GM12878 (cell line): ENCODE results near the gene CTIF. TPM values are rescaled to one million over a fixed set of nuclear protein-coding genes. Genes with fewer than 3 reads are reported as not detected.
A peak's percentile ranks its signal among the peaks of the same experiment; 100 is the strongest.

Experiments
- ATF2 ChIP-seq: IDR thresholded peaks from 2 replicates; pipeline ENCODE4 v1.6.1; 2012; ENCODE audit warnings: low read length, inconsistent platforms
- BACH1 ChIP-seq: fragments of 450-650 bp; IDR thresholded peaks from 2 replicates; pipeline ENCODE4 v1.6.1; 2017; ENCODE audit warnings: mild to moderate bottlenecking, borderline replicate concordance
- CEBPB ChIP-seq, 2 experiments: fragments of 150-350 bp in 1 of 2; IDR thresholded peaks; 2 replicates each; pipeline ENCODE4 v1.6.1; 2012 to 2014; ENCODE audit warnings: low read depth in 2 of 2, low read length in 2 of 2, borderline replicate concordance in 1 of 2, inconsistent platforms in 1 of 2
- EGR1 ChIP-seq, 2 experiments: IDR thresholded peaks; 1 replicate in 1 of 2; 2 replicates in 1 of 2; pipeline ENCODE4 v1.6.1; 2011 to 2012; ENCODE audit warnings: low read depth in 2 of 2, low read length in 2 of 2, borderline replicate concordance in 1 of 2, mild to moderate bottlenecking in 1 of 2, moderate library complexity in 1 of 2
- EP300 ChIP-seq, 2 experiments: fragments of 150-350 bp in 1 of 2; IDR thresholded peaks; 2 replicates each; pipeline ENCODE4 v1.6.1; 2011 to 2012; ENCODE audit warnings: low read depth in 2 of 2, low read length in 2 of 2, borderline replicate concordance in 1 of 2, improper control_type of control experiment in 1 of 2, inconsistent platforms in 1 of 2; ENCODE audit not compliant: control insufficient read depth in 1 of 2
- HDAC2 ChIP-seq: fragments of 200-600 bp; sonication (generic); IDR thresholded peaks from 2 replicates; pipeline ENCODE4 v1.6.1; 2017
- IRF5 ChIP-seq: fragments of 450-650 bp; IDR thresholded peaks from 2 replicates; pipeline ENCODE4 v1.6.1; 2017; ENCODE audit warnings: borderline replicate concordance
- NBN ChIP-seq: fragments of 450-650 bp; IDR thresholded peaks from 2 replicates; pipeline ENCODE4 v1.6.1; 2016
- PBX3 ChIP-seq: IDR thresholded peaks from 2 replicates; pipeline ENCODE4 v1.6.1; 2011; ENCODE audit warnings: mild to moderate bottlenecking, low read depth, low read length, moderate library complexity; ENCODE audit not compliant: insufficient replicate concordance
- RAD21 ChIP-seq: IDR thresholded peaks from 2 replicates; pipeline ENCODE4 v1.6.1; 2011; ENCODE audit warnings: mild to moderate bottlenecking, low read depth, low read length, moderate library complexity; ENCODE audit not compliant: insufficient read depth
- RB1 ChIP-seq: fragments of 450-650 bp; formaldehyde crosslinking; IDR thresholded peaks from 2 replicates; pipeline ENCODE4 v1.6.1; 2017; ENCODE audit warnings: mild to moderate bottlenecking, borderline replicate concordance
- RBBP5 ChIP-seq: fragments of 200-600 bp; sonication (generic); conservative IDR thresholded peaks from 2 replicates; pipeline ENCODE4 v1.6.1; 2016
- RUNX3 ChIP-seq: IDR thresholded peaks from 2 replicates; pipeline ENCODE4 v1.6.1; 2012; ENCODE audit warnings: low read length, inconsistent platforms
- SUZ12 ChIP-seq: fragments of 200-600 bp; sonication (generic); IDR thresholded peaks from one replicate; pipeline ENCODE4 v1.6.1; 2018; ENCODE audit warnings: antibody characterized with exemption, mild to moderate bottlenecking; ENCODE audit not compliant: unreplicated experiment
- ZSCAN29 ChIP-seq: fragments of 450-650 bp; IDR thresholded peaks from 2 replicates; pipeline ENCODE4 v1.6.1; 2017; ENCODE audit warnings: mild to moderate bottlenecking, moderate library complexity
- polyA plus RNA-seq, 11 experiments: library from polyadenylated mRNA; depleted of rRNA in 4 of 11; unstranded in 6 of 11; stranded (reverse) in 5 of 11; fragments of >200 nt; fragmentation: Nextera tagmentation in 4 of 11; fragmentation: Illumina TruSeq in 1 of 11; extraction: Ambion mirVana in 4 of 11; extraction: Trizol in 1 of 11; gene quantifications; 1 replicate in 1 of 11; 2 replicates in 10 of 11; pipeline versions ENCODE4 v1.2.1 to v1.2.3, GENCODE V29; 2011 to 2016; ENCODE audit warnings: inconsistent platforms in 2 of 11, missing spikeins in 2 of 11, low read depth in 1 of 11
- total RNA-seq, 4 experiments: library from RNA; depleted of rRNA in 3 of 4; stranded (reverse); fragments of >200 nt in 3 of 4; fragmentation: Illumina TruSeq in 1 of 4; extraction: Trizol in 1 of 4; gene quantifications; 2 replicates each; pipeline versions ENCODE4 v1.2.1 to v1.2.3, GENCODE V29; 2013 to 2021
- TF ChIP-seq, protein P1 (sequence below): IDR thresholded peaks from 2 replicates; pipeline ENCODE4 v1.6.1; 2012; ENCODE audit warnings: low read depth, low read length, improper control_type of control experiment
- TF ChIP-seq, protein P2 (sequence below): IDR thresholded peaks from 2 replicates; pipeline ENCODE4 v1.6.1; 2012; ENCODE audit warnings: improper control_type of control experiment, low read depth, low read length; ENCODE audit not compliant: insufficient replicate concordance

Gene CTIF
- total and polyA plus RNA-seq, 10 of the 15 experiments (the other 5 are each of a cell fraction or from before 2014, with no cell fraction given) = 0.06 to 11.6 (median 2.5) TPM

GRCh38 chr18:48800876-48801727 lies 262.3 kb downstream of the CTIF start (continued):
- no peak for TF ChIP-seq IRF5
- TF ChIP-seq CEBPB (IDR thresholded peaks at IDR 0.05; ENCODE audit: borderline replicate concordance in 1 of 2, low read depth in 2 of 2, low read length in 2 of 2) = peak in 1 of 2 experiments; percentile 91; a peak in 1 of 4 replicates
- no peak for TF ChIP-seq PBX3
- peak; percentile 98 for TF ChIP-seq ATF2
- peak in 1 of 2 experiments; percentile 59; a peak in 1 of 3 replicates for TF ChIP-seq EGR1 (IDR thresholded peaks at IDR 0.05; ENCODE audit: borderline replicate concordance in 1 of 2, low read depth in 2 of 2, low read length in 2 of 2)
- TF ChIP-seq RUNX3 = peak; percentile 95
- TF ChIP-seq NBN = 0 out of 2 replicates have a peak, but pooled peaks have one; percentile 85
- TF ChIP-seq, protein P1, sequence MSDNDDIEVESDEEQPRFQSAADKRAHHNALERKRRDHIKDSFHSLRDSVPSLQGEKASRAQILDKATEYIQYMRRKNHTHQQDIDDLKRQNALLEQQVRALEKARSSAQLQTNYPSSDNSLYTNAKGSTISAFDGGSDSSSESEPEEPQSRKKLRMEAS = no peak
- TF ChIP-seq EP300 (IDR thresholded peaks at IDR 0.05; ENCODE audit: borderline replicate concordance in 1 of 2, control insufficient read depth in 1 of 2, low read depth in 2 of 2, low read length in 2 of 2) = peak; percentile 87 to 93
- TF ChIP-seq RBBP5 = peak; percentile 92; the same call in 1 of the 2 replicates
- TF ChIP-seq SUZ12 = no peak
- no peak for TF ChIP-seq HDAC2
- TF ChIP-seq BACH1 = no peak
- TF ChIP-seq RAD21 = no peak
- TF ChIP-seq ZSCAN29 = 0 out of 2 replicates have a peak, but pooled peaks have one; percentile 49
- TF ChIP-seq, protein P2, sequence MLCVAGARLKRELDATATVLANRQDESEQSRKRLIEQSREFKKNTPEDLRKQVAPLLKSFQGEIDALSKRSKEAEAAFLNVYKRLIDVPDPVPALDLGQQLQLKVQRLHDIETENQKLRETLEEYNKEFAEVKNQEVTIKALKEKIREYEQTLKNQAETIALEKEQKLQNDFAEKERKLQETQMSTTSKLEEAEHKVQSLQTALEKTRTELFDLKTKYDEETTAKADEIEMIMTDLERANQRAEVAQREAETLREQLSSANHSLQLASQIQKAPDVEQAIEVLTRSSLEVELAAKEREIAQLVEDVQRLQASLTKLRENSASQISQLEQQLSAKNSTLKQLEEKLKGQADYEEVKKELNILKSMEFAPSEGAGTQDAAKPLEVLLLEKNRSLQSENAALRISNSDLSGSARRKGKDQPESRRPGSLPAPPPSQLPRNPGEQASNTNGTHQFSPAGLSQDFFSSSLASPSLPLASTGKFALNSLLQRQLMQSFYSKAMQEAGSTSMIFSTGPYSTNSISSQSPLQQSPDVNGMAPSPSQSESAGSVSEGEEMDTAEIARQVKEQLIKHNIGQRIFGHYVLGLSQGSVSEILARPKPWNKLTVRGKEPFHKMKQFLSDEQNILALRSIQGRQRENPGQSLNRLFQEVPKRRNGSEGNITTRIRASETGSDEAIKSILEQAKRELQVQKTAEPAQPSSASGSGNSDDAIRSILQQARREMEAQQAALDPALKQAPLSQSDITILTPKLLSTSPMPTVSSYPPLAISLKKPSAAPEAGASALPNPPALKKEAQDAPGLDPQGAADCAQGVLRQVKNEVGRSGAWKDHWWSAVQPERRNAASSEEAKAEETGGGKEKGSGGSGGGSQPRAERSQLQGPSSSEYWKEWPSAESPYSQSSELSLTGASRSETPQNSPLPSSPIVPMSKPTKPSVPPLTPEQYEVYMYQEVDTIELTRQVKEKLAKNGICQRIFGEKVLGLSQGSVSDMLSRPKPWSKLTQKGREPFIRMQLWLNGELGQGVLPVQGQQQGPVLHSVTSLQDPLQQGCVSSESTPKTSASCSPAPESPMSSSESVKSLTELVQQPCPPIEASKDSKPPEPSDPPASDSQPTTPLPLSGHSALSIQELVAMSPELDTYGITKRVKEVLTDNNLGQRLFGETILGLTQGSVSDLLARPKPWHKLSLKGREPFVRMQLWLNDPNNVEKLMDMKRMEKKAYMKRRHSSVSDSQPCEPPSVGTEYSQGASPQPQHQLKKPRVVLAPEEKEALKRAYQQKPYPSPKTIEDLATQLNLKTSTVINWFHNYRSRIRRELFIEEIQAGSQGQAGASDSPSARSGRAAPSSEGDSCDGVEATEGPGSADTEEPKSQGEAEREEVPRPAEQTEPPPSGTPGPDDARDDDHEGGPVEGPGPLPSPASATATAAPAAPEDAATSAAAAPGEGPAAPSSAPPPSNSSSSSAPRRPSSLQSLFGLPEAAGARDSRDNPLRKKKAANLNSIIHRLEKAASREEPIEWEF = no peak
- TF ChIP-seq RB1 = 0 out of 2 replicates have a peak, but pooled peaks have one; percentile 19
